ENCODE measurements around the gene CYRIA.

DNA sequence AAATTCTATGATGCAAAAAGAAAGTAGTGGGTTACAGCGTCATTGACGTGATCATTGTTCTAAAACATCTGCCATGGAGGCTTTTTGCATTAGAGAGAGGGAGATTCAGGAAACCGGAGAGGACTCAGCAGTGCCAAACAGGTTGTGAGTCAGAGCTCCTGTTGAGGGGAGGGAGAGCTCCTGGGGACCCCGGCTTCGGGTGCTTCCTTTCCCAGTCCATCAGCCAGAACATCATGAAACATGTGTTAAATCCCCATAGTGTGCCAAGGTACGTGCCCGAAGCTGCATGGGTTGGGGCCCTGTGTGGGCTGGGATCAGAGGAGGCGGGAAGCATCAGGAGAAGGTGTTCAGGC, 791 bp upstream of the CYRIA start:
- TF ChIP-seq, protein P1, sequence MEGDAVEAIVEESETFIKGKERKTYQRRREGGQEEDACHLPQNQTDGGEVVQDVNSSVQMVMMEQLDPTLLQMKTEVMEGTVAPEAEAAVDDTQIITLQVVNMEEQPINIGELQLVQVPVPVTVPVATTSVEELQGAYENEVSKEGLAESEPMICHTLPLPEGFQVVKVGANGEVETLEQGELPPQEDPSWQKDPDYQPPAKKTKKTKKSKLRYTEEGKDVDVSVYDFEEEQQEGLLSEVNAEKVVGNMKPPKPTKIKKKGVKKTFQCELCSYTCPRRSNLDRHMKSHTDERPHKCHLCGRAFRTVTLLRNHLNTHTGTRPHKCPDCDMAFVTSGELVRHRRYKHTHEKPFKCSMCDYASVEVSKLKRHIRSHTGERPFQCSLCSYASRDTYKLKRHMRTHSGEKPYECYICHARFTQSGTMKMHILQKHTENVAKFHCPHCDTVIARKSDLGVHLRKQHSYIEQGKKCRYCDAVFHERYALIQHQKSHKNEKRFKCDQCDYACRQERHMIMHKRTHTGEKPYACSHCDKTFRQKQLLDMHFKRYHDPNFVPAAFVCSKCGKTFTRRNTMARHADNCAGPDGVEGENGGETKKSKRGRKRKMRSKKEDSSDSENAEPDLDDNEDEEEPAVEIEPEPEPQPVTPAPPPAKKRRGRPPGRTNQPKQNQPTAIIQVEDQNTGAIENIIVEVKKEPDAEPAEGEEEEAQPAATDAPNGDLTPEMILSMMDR (conservative IDR thresholded peaks at IDR 0.05; ENCODE audit: low read depth, low read length): no peak
- TF ChIP-seq EZH2 (IDR thresholded peaks at IDR 0.05; ENCODE audit: borderline replicate concordance, low read depth, low read length, poor library complexity, severe bottlenecking): no peak
